Heart left ventricle (tissue), 16 donors: ENCODE measurements around the gene GPR12. TPM values are rescaled to one million over a fixed set of nuclear protein-coding genes. Genes with fewer than 3 reads are reported as not detected.
"Not testable (repeated sequence)": the region's sequence is repeated elsewhere in the genome, so short reads cannot be mapped to it uniquely, and the experiment has no call there.

ENCODE experiments used
- ATAC-seq, 4 donors: fragments of 200-7000 bp; cut with Tn5 transposase; one replicate each; pipeline ENCODE4 v1.9.1; 2020 to 2022; ENCODE audit warnings: moderate library complexity in 4 of 4, mild to moderate bottlenecking in 3 of 4, moderate number of reproducible peaks in 1 of 4
- DNase-seq, 5 donors: peaks; one replicate each; pipeline ENCODE4 v3.0.0-alpha.2; 2020
- H3K27ac ChIP-seq, 12 donors: fragments of 200-600 bp; sonication (generic) in 4 of 12; one replicate each; pipeline versions ENCODE4 v1.5.0 to v1.8.0; 2016 to 2022; ENCODE audit warnings: mild to moderate bottlenecking in 2 of 12
- H3K27me3 ChIP-seq, 9 donors: fragments of 200-600 bp; sonication (generic) in 2 of 9; one replicate each; pipeline versions ENCODE4 v1.5.1 to v1.8.0; 2016 to 2022; ENCODE audit warnings: mild to moderate bottlenecking in 3 of 9
- H3K36me3 ChIP-seq, 9 donors: fragments of 200-600 bp; sonication (generic) in 2 of 9; one replicate each; pipeline versions ENCODE4 v1.5.0 to v1.8.0; 2018 to 2022; ENCODE audit warnings: mild to moderate bottlenecking in 2 of 9
- H3K4me1 ChIP-seq, 12 donors: fragments of 200-600 bp; sonication (generic) in 4 of 12; one replicate each; pipeline versions ENCODE4 v1.5.0 to v1.8.0; 2016 to 2022; ENCODE audit warnings: mild to moderate bottlenecking in 3 of 12
- H3K4me3 ChIP-seq, 12 donors: fragments of 200-600 bp; sonication (generic) in 4 of 12; one replicate each; pipeline versions ENCODE4 v1.5.0 to v1.8.0; 2017 to 2022; ENCODE audit warnings: mild to moderate bottlenecking in 9 of 12, moderate library complexity in 4 of 12
- H3K9me3 ChIP-seq, 12 donors: fragments of 200-600 bp; sonication (generic) in 4 of 12; one replicate each; pipeline versions ENCODE4 v1.5.0 to v1.8.0; 2016 to 2022; ENCODE audit warnings: mild to moderate bottlenecking in 1 of 12
- CTCF ChIP-seq, 12 donors: fragments of 200-600 bp; sonication (generic) in 4 of 12; IDR thresholded peaks; one replicate each; pipeline versions ENCODE4 v1.5.0 to v1.8.0; 2018 to 2022; ENCODE audit warnings: antibody characterized with exemption in 12 of 12, mild to moderate bottlenecking in 5 of 12
- POLR2A ChIP-seq, 2 donors: fragments of 450-650 bp; IDR thresholded peaks; one replicate each; pipeline ENCODE4 v1.6.1; 2017; ENCODE audit warnings: antibody characterized with exemption in 2 of 2, mild to moderate bottlenecking in 2 of 2, moderate library complexity in 2 of 2
- WGBS, 4 donors: extraction: QIAGEN DNeasy Blood & Tissue Kit in 2 of 4; methylation state at CpG; one replicate each; pipeline versions ENCODE4 v1.1.5 to v1.1.7; 2013 to 2018; 5-methylcytosine and 5-hydroxymethylcytosine counted together
- intact Hi-C, 10 donors: fragments of 100-400 bp; cut with DNase I; formaldehyde crosslinking; loops; one replicate each; pipeline versions ENCODE4 v1.11.1 to v1.14.2; 2022
- polyA plus RNA-seq, 2 donors: library from polyadenylated mRNA; stranded (reverse); fragments of 200-250 nt; gene quantifications; one replicate each; pipeline ENCODE4 v1.2.3, GENCODE V29; 2013
- total RNA-seq, 9 donors: library from RNA; depleted of rRNA in 2 of 9; stranded (reverse); fragments of >200 nt in 2 of 9; fragmentation: NEBNext Ultra II Directional in 3 of 9; extraction: Animal tissue kit (Norgen Biotek cat#: 25700) in 3 of 9; gene quantifications; one replicate each; pipeline versions ENCODE4 v1.1.0 to v1.2.4, GENCODE V29; 2016 to 2023
- donor health status: ischemic (EF 13 %, LVEDD 7.1; RV severe dilation, severe dysfunction).
- donor health status: healthy with polysubstance abuse.
- donor health status: DM: no; HTN: yes; CAD: no.
- donor health status: DM: no; HTN: no; CAD: no.
- donor health status: ischemic (EF 25% LVEDD 6.9; RV normal size, moderate dysfunction).
- donor health status: ischemic (EF 25% LVEDD 5.7; RV mildly dilated, moderate dysfunction).
- donor health status: healthy.
- donor health status: DM: yes; HTN: yes; CAD: no.
- donor health status: ischemic (EF 35%, LVEDD 5.7; RV mildly dilated, moderate dysfunction).
- donor health status: nonischemic (EF 11% LVEDD 7.7; RV severe dilation, severe dysfunction).
- donor health status: DM: yes; HTN: yes; CAD: no.
- donor health status: PGD.
- donor health status: ischemic (EF 29% LVEDD 5.4; RV normal size, mild dysfunction).
- donor health status: nonischemic (EF 23%, LVEDD 6.1; RV moderate dilation, normal function).

The GPR12 gene
- total and polyA plus RNA-seq, 11 donors: 0.01 to 0.20 (median 0.15) TPM; not detected in 4

DNA sequence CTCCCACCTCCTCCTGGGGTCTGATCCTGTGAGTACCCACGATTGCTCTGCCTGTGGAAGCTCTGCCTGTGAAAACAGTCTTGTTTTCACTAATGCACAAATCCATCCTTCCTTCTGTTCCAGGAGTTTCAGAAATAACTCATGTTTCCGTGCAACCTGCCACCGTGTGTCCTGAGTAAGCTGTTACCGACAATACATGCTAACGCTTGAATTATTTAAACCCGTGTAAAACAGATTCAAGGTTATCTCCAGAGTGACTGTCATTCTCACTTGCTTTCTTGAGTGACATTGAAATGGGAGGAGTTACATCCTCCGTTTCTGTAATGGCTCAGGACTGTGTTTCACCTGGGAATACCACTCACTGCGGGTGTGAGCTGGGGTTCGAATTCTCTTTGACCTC, 24.9 kb downstream of the GPR12 start:
- peaks cover 0 to 7% (median 0%) of the 10 kb centered on the region in 12 donors for H3K9me3 ChIP-seq
- DNase-seq (no peak), ATAC-seq (no peak)
- H3K27me3 ChIP-seq: peaks cover 0 to 33% (median 0%) of the 10 kb centered on the region in 9 donors
- 70 to 76% (median 74%) methylated on average over 9 of the region's 9 CpGs for WGBS, 4 donors
- TF ChIP-seq POLR2A (IDR thresholded peaks at IDR 0.05) (no peak), CTCF (IDR thresholded peaks at IDR 0.05) (no peak)
- intact Hi-C loops: no loop called here
- no peaks in the 10 kb centered on the region for H3K36me3 ChIP-seq
- H3K4me3 ChIP-seq: no peak overlapping the region
- no peaks in the 10 kb centered on the region for H3K4me1 ChIP-seq
- no peak overlapping the region for H3K27ac ChIP-seq

DNA sequence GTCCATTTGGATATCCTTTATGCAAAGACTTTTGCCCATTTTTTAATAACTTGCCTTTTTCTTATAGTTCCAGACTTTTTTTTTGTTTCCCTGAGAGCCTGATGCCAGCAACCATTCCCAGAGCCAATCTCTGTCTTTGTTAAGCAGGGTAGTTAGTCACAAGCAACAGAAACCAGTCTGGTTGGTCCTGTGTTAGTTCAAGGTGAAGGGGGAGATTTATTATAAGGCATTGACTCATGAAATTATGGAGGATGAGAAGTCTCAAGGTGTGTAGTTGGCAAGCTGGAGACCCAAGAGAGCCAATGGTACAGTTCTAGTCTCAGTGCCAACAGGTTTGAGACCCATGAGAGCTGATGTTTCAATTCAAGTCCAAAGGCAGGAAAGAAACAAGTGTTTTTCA, 33.0 kb downstream of the GPR12 start:
- Histone ChIP-seq H3K27ac (peak overlapping the region in 2 of 12 donors; percentile 17 to 53), H3K4me1 (no peaks in the 10 kb centered on the region), H3K27me3 (no peaks in the 10 kb centered on the region), H3K36me3 (no peaks in the 10 kb centered on the region), H3K4me3 (no peak overlapping the region), H3K9me3 (no peaks in the 10 kb centered on the region)
- no peak for TF ChIP-seq CTCF (IDR thresholded peaks at IDR 0.05)
- no peak for TF ChIP-seq POLR2A (IDR thresholded peaks at IDR 0.05)
- ATAC-seq (no peak), DNase-seq (no peak)
- intact Hi-C loops: no loop called here

GRCh38 chr13:26727122-26727521, 33.5 kb downstream of the GPR12 start:
- H3K4me1 ChIP-seq: no peaks in the 10 kb centered on the region
- TF ChIP-seq CTCF (IDR thresholded peaks at IDR 0.05) (no peak), POLR2A (IDR thresholded peaks at IDR 0.05) (no peak)
- no peaks in the 10 kb centered on the region for H3K9me3 ChIP-seq
- H3K27me3 ChIP-seq: no peaks in the 10 kb centered on the region
- peak in 1 of 4 donors; percentile 50 for ATAC-seq
- intact Hi-C loops: no loop called here
- peak overlapping the region in 1 of 12 donors; percentile 17 for H3K27ac ChIP-seq
- WGBS, 4 donors: 75 to 86% (median 80%) methylated on average over 3 of the region's 3 CpGs
- no peak overlapping the region for H3K4me3 ChIP-seq
- no peaks in the 10 kb centered on the region for H3K36me3 ChIP-seq
- no peak for DNase-seq

DNA sequence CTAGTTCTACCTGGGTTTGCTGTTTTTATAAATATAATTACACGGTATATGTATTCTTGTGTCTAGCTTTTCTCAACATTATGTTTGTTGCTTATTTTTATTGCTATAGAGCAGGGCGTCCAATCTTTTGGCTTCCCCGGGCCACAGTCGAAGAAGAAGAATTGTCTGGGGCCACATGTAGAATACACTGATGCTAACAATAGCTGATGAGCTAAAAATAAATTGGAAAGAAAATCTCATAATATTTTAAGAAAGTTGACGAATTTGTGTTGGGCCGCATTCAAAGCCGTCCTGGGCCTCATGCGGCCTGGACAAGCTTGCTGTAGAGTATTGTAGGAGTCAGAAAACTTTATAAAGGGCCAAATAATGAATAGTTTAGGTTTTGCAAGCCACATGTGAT, 33.9 kb downstream of the GPR12 start:
- Histone ChIP-seq H3K4me3 (no peak overlapping the region), H3K4me1 (no peaks in the 10 kb centered on the region), H3K27ac (no peak overlapping the region), H3K9me3 (no peaks in the 10 kb centered on the region), H3K36me3 (no peaks in the 10 kb centered on the region), H3K27me3 (no peaks in the 10 kb centered on the region)
- 78 to 90% (median 84%) methylated on average over 8 of the region's 8 CpGs for WGBS, 4 donors
- no peak for TF ChIP-seq POLR2A (IDR thresholded peaks at IDR 0.05)
- TF ChIP-seq CTCF (IDR thresholded peaks at IDR 0.05): no peak
- intact Hi-C loops: no loop called here
- no peak for DNase-seq
- ATAC-seq: peak in 1 of 4 donors; percentile 22

DNA sequence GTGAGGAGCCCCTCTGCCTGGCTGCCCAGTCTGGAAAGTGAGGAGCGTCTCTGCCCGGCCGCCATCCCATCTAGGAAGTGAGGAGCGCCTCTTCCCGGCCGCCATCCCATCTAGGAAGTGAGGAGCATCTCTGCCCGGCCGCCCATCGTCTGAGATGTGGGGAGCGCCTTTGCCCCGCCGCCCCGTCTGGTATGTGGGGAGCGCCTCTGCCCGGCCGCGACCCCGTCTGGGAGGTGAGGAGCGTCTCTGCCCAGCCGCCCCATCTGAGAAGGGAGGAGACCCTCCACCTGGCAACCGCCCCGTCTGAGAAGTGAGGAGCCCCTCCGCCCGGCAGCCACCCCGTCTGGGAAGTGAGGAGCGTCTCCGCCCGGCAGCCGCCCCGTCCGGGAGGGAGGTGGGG, 37.0 kb downstream of the GPR12 start:
- H3K27me3 ChIP-seq, H3K9me3 ChIP-seq, H3K27ac ChIP-seq, ATAC-seq, H3K4me3 ChIP-seq, H3K4me1 ChIP-seq, DNase-seq, intact Hi-C loops, H3K36me3 ChIP-seq: not testable (repeated sequence)
- WGBS, 4 donors: 94 to 98% methylated on average over 14 of the region's 31 CpGs; no CpG with 5 or more reads in 2 of the 4 donors
